HCT116 (cell line): ENCODE data around the gene HTRA3. TPM values are rescaled to one million over a fixed set of nuclear protein-coding genes. Genes with fewer than 3 reads are reported as not detected.

Experiments
- ATAC-seq: fragments of 200-7000 bp; cut with Tn5 transposase; 2 replicates; pipeline ENCODE4 v1.9.1; 2020; ENCODE audit warnings: mild to moderate bottlenecking, moderate library complexity
- BruUV-seq: library from RNA; stranded (reverse); fragments of 400-500 nt; replicated peaks from 2 replicates; lab custom pipeline; 2021; lab: Mats Ljungman, UMichigan
- CTCF ChIA-PET: fragments of 300-600 bp; sonication (Branson Sonifier 250); formaldehyde crosslinking; loops from one replicate; lab custom pipeline; 2021; ENCODE audit warnings: antibody characterized with exemption; lab: Charles Lee
- POLR2A ChIA-PET: fragments of 300-600, 350-600 bp; sonication (Branson Sonifier 250); formaldehyde crosslinking; loops from one replicate; lab custom pipeline; 2021; ENCODE audit warnings: antibody characterized with exemption; lab: Charles Lee
- RAD21 ChIA-PET, 2 experiments: fragments of 300-600 bp; sonication (Branson Sonifier 250); formaldehyde crosslinking; loops; one replicate each; lab custom pipeline; 2023; ENCODE audit warnings: low total read pairs in 2 of 2; ENCODE audit not compliant: uncharacterized antibody in 2 of 2, unreplicated experiment in 2 of 2, low non-redundant PET in 1 of 2; lab: Charles Lee
- DNase-seq: peaks from one replicate; pipeline ENCODE4 v3.0.0-alpha.2; 2010; ENCODE audit warnings: low read depth, low spot score
- H2AFZ ChIP-seq: fragments of 200-600 bp; shearing (Covaris generic), sonication (generic); 2 replicates; pipeline ENCODE4 v1.6.1; 2017; ENCODE audit warnings: low read depth, mixed run types, mixed read lengths, antibody characterized with exemption, low read length; ENCODE audit not compliant: poor library complexity, severe bottlenecking
- H3K27ac ChIP-seq: 2 replicates; pipeline ENCODE4 v1.5.1; 2012; ENCODE audit warnings: low read depth, low read length
- H3K27me3 ChIP-seq: fragments of 200-600 bp; sonication (generic); 2 replicates; pipeline ENCODE4 v1.6.1; 2016; ENCODE audit warnings: mixed run types, low read length, mixed read lengths; ENCODE audit not compliant: insufficient read depth
- H3K36me3 ChIP-seq, 2 experiments: fragments of 200-500 bp in 1 of 2; fragments of 200-600 bp in 1 of 2; sonication (Bioruptor generic) in 1 of 2; sonication (generic) in 1 of 2; 2 replicates each; pipeline versions ENCODE4 v1.5.1 to v1.6.1; 2014 to 2016; ENCODE audit warnings: low read length in 2 of 2, inconsistent platforms in 1 of 2, mixed read lengths in 1 of 2, mixed run types in 1 of 2; ENCODE audit not compliant: insufficient read depth in 2 of 2, control insufficient read depth in 1 of 2
- H3K4me1 ChIP-seq, 2 experiments: fragments of 200-600 bp in 1 of 2; sonication (generic) in 1 of 2; 2 replicates each; pipeline versions ENCODE4 v1.5.1 to v1.6.1; 2012 to 2017; ENCODE audit warnings: low read length in 2 of 2, inconsistent platforms in 1 of 2, mild to moderate bottlenecking in 1 of 2, mixed read lengths in 1 of 2, mixed run types in 1 of 2, moderate library complexity in 1 of 2; ENCODE audit not compliant: insufficient read depth in 2 of 2, control insufficient read depth in 1 of 2
- H3K4me2 ChIP-seq: fragments of 200-600 bp; sonication (generic); 2 replicates; pipeline ENCODE4 v1.6.1; 2017; ENCODE audit warnings: mixed run types, low read length, mixed read lengths
- H3K4me3 ChIP-seq, 2 experiments: fragments of 200-600 bp in 1 of 2; sonication (generic) in 1 of 2; replicated peaks in 1 of 2; 2 replicates each; pipeline ENCODE4 v1.5.1; 2011 to 2016; ENCODE audit warnings: low read length in 2 of 2, control low read depth in 1 of 2, low read depth in 1 of 2, mild to moderate bottlenecking in 1 of 2, mixed read lengths in 1 of 2, mixed run types in 1 of 2
- H3K79me2 ChIP-seq: fragments of 200-600 bp; sonication (generic); 2 replicates; pipeline ENCODE4 v1.6.1; 2017; ENCODE audit warnings: mild to moderate bottlenecking, mixed run types, low read length, moderate library complexity, mixed read lengths; ENCODE audit not compliant: insufficient read depth
- H3K9ac ChIP-seq: fragments of 200-600 bp; sonication (generic); 2 replicates; pipeline ENCODE4 v1.6.1; 2016; ENCODE audit warnings: low read length, mixed read lengths
- H3K9me2 ChIP-seq: fragments of 200-600 bp; sonication (generic), shearing (Covaris generic); 2 replicates; pipeline ENCODE4 v1.6.1; 2017; ENCODE audit warnings: mixed run types, mild to moderate bottlenecking, moderate library complexity; ENCODE audit not compliant: insufficient read depth
- H3K9me3 ChIP-seq, 2 experiments: fragments of 200-500 bp in 1 of 2; fragments of 200-600 bp in 1 of 2; sonication (Bioruptor generic) in 1 of 2; sonication (generic) in 1 of 2; 2 replicates each; pipeline ENCODE4 v1.6.1; 2014 to 2017; ENCODE audit warnings: low read length in 2 of 2, mixed read lengths in 2 of 2, inconsistent platforms in 1 of 2, low read depth in 1 of 2, mild to moderate bottlenecking in 1 of 2, mixed run types in 1 of 2, moderate library complexity in 1 of 2; ENCODE audit not compliant: control insufficient read depth in 1 of 2, insufficient read depth in 1 of 2
- H4K20me1 ChIP-seq: fragments of 200-600 bp; sonication (generic), shearing (Covaris generic); 2 replicates; pipeline ENCODE4 v1.6.1; 2017; ENCODE audit warnings: mixed run types, mild to moderate bottlenecking, moderate library complexity; ENCODE audit not compliant: insufficient read depth
- CBX3 ChIP-seq: IDR thresholded peaks from 2 replicates; pipeline ENCODE4 v1.6.1; 2012; ENCODE audit warnings: low read depth
- CEBPB ChIP-seq: IDR thresholded peaks from 2 replicates; pipeline ENCODE4 v1.6.1; 2012; ENCODE audit warnings: low read depth
- EGR1 ChIP-seq: IDR thresholded peaks from 2 replicates; pipeline ENCODE4 v1.6.1; 2012; ENCODE audit warnings: low read depth
- ELF1 ChIP-seq: IDR thresholded peaks from 2 replicates; pipeline ENCODE4 v1.6.1; 2012; ENCODE audit warnings: low read depth, borderline replicate concordance
- EZH2 ChIP-seq: fragments of 200-600 bp; sonication (generic); IDR thresholded peaks from 2 replicates; pipeline ENCODE4 v1.6.1; 2017; ENCODE audit warnings: antibody characterized with exemption, mixed run types
- EZH2phosphoT487 ChIP-seq: fragments of 200-600 bp; IDR thresholded peaks from 2 replicates; pipeline ENCODE4 v1.6.1; 2018; ENCODE audit warnings: antibody characterized with exemption, borderline replicate concordance
- JUND ChIP-seq: IDR thresholded peaks from 2 replicates; pipeline ENCODE4 v1.6.1; 2012
- POLR2A ChIP-seq: IDR thresholded peaks from 2 replicates; pipeline ENCODE4 v1.7.0; 2011; ENCODE audit warnings: borderline replicate concordance; ENCODE audit not compliant: insufficient read depth, insufficient read length; ENCODE audit errors: extremely low read depth
- POLR2AphosphoS5 ChIP-seq: IDR thresholded peaks from 2 replicates; pipeline ENCODE4 v1.6.1; 2011; ENCODE audit warnings: mild to moderate bottlenecking, low read depth, low read length, moderate library complexity
- RAD21 ChIP-seq: IDR thresholded peaks from 2 replicates; pipeline ENCODE4 v1.6.1; 2012; ENCODE audit warnings: low read depth, mild to moderate bottlenecking
- SIN3A ChIP-seq: IDR thresholded peaks from 2 replicates; pipeline ENCODE4 v1.6.1; 2012; ENCODE audit warnings: low read depth
- TCF7L2 ChIP-seq: IDR thresholded peaks from 2 replicates; pipeline ENCODE4 v1.7.0; 2011; ENCODE audit warnings: borderline replicate concordance, inconsistent platforms; ENCODE audit not compliant: insufficient read depth, insufficient read length; ENCODE audit errors: extremely low read depth
- YY1 ChIP-seq: IDR thresholded peaks from 2 replicates; pipeline ENCODE4 v1.6.1; 2011; ENCODE audit warnings: low read length, low read depth, moderate library complexity, mild to moderate bottlenecking; ENCODE audit not compliant: insufficient replicate concordance; ENCODE audit errors: extremely low read depth
- ZFX ChIP-seq: fragments of 450-650 bp; IDR thresholded peaks from 2 replicates; pipeline ENCODE4 v1.6.1; 2017
- ZNF274 ChIP-seq: fragments of 200-500 bp; sonication (Bioruptor generic); IDR thresholded peaks from 2 replicates; pipeline ENCODE4 v1.6.1; 2014; ENCODE audit warnings: mild to moderate bottlenecking, low read depth, low read length, inconsistent platforms
- intact Hi-C: fragments of 100-400 bp; cut with micrococcal nuclease; formaldehyde crosslinking; loops from 2 replicates; pipeline ENCODE4 v1.10.0; 2022
- total RNA-seq: library from RNA; stranded (reverse); gene quantifications from one replicate; pipeline ENCODE4 v1.2.1, GENCODE V29; 2021; ENCODE audit not compliant: unreplicated experiment
- TF ChIP-seq, protein P1 (sequence below), 3 experiments: fragments of 200-600 bp in 1 of 3; sonication (generic) in 1 of 3; IDR thresholded peaks in 2 of 3; conservative IDR thresholded peaks in 1 of 3; 2 replicates each; pipeline ENCODE4 v1.5.1; 2012 to 2017; ENCODE audit warnings: low read depth in 2 of 3, low read length in 2 of 3, antibody characterized with exemption in 1 of 3, borderline replicate concordance in 1 of 3, control low read depth in 1 of 3, mild to moderate bottlenecking in 1 of 3, mixed read lengths in 1 of 3, mixed run types in 1 of 3, moderate library complexity in 1 of 3; ENCODE audit not compliant: insufficient read depth in 1 of 3
- TF ChIP-seq, protein P2 (sequence below): IDR thresholded peaks from 2 replicates; pipeline ENCODE4 v1.6.1; 2012; ENCODE audit warnings: low read depth
- TF ChIP-seq, protein P3 (sequence below): IDR thresholded peaks from 2 replicates; pipeline ENCODE4 v1.6.1; 2012
- TF ChIP-seq, protein P4 (sequence below): IDR thresholded peaks from 2 replicates; pipeline ENCODE4 v1.6.1; 2012
- TF ChIP-seq, protein P5 (sequence below): IDR thresholded peaks from 2 replicates; pipeline ENCODE4 v1.6.1; 2011; ENCODE audit warnings: mild to moderate bottlenecking, low read length, moderate library complexity; ENCODE audit not compliant: insufficient replicate concordance; ENCODE audit errors: extremely low read depth

HTRA3 gene
- total RNA-seq, 1 experiment from 2014 or later: not detected

DNA sequence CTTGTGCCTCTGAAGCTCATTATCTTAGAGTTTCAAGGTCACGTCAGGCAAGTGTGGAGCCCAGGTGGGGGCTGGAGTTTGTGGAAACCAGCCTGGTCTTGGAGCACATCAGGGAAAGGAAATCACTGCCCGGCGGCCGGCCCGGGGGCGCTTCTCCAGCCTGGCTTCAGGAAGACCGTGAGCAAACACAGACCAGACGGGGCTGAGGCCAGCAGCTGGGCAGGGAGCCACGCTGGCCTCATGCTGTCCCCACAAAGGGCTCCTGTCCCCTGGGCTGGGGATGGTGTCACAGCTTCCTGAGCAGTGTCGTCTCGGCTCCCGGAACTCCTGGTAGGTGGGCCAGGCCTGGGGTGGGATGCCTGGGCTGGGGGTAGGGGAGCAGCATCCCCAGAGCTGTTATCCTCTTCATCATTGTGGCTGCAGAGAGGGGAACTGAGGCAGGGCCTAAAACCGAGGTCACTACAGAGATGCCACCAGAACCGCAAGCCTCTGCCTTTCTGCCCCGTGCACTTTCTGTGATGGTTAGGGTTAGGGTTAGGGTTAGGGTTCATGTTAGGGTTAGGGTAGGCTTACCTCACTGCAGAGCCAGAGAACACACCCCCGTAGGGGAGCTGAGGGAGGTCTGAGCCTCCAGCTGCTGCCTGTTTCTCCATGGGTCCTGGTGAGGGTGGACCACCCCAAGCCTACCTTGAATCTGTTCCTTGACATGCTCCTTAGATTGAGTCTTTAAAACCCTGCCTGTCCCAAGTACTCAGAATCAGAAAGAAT, 77.5 kb downstream of the HTRA3 start:
- H3K4me2 ChIP-seq: no peak overlapping the region
- no peak overlapping the region for H3K27ac ChIP-seq
- no peaks in the 10 kb centered on the region for H3K9me2 ChIP-seq
- DNase-seq: no peak
- H3K36me3 ChIP-seq: no peaks in the 10 kb centered on the region
- H3K4me1 ChIP-seq: no peaks in the 10 kb centered on the region
- TF ChIP-seq EGR1 (no peak), EZH2phosphoT487 (no peak), ZFX (no peak), YY1 (no peak), ELF1 (no peak), ZNF274 (no peak), CEBPB (no peak), TCF7L2 (no peak), POLR2A (no peak), POLR2AphosphoS5 (no peak), RAD21 (no peak), CBX3 (no peak), SIN3A (no peak), JUND (no peak), EZH2 (no peak)
- TF ChIP-seq, protein P1, sequence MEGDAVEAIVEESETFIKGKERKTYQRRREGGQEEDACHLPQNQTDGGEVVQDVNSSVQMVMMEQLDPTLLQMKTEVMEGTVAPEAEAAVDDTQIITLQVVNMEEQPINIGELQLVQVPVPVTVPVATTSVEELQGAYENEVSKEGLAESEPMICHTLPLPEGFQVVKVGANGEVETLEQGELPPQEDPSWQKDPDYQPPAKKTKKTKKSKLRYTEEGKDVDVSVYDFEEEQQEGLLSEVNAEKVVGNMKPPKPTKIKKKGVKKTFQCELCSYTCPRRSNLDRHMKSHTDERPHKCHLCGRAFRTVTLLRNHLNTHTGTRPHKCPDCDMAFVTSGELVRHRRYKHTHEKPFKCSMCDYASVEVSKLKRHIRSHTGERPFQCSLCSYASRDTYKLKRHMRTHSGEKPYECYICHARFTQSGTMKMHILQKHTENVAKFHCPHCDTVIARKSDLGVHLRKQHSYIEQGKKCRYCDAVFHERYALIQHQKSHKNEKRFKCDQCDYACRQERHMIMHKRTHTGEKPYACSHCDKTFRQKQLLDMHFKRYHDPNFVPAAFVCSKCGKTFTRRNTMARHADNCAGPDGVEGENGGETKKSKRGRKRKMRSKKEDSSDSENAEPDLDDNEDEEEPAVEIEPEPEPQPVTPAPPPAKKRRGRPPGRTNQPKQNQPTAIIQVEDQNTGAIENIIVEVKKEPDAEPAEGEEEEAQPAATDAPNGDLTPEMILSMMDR (IDR thresholded peaks at IDR 0.05 in 2 of 3, conservative IDR thresholded peaks at IDR 0.05 in 1 of 3; ENCODE audit: borderline replicate concordance in 1 of 3, insufficient read depth in 1 of 3, low read depth in 2 of 3, low read length in 2 of 3): no peak
- TF ChIP-seq, protein P2, sequence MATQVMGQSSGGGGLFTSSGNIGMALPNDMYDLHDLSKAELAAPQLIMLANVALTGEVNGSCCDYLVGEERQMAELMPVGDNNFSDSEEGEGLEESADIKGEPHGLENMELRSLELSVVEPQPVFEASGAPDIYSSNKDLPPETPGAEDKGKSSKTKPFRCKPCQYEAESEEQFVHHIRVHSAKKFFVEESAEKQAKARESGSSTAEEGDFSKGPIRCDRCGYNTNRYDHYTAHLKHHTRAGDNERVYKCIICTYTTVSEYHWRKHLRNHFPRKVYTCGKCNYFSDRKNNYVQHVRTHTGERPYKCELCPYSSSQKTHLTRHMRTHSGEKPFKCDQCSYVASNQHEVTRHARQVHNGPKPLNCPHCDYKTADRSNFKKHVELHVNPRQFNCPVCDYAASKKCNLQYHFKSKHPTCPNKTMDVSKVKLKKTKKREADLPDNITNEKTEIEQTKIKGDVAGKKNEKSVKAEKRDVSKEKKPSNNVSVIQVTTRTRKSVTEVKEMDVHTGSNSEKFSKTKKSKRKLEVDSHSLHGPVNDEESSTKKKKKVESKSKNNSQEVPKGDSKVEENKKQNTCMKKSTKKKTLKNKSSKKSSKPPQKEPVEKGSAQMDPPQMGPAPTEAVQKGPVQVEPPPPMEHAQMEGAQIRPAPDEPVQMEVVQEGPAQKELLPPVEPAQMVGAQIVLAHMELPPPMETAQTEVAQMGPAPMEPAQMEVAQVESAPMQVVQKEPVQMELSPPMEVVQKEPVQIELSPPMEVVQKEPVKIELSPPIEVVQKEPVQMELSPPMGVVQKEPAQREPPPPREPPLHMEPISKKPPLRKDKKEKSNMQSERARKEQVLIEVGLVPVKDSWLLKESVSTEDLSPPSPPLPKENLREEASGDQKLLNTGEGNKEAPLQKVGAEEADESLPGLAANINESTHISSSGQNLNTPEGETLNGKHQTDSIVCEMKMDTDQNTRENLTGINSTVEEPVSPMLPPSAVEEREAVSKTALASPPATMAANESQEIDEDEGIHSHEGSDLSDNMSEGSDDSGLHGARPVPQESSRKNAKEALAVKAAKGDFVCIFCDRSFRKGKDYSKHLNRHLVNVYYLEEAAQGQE: no peak
- TF ChIP-seq, protein P3, sequence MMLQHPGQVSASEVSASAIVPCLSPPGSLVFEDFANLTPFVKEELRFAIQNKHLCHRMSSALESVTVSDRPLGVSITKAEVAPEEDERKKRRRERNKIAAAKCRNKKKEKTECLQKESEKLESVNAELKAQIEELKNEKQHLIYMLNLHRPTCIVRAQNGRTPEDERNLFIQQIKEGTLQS: no peak
- TF ChIP-seq, protein P4, sequence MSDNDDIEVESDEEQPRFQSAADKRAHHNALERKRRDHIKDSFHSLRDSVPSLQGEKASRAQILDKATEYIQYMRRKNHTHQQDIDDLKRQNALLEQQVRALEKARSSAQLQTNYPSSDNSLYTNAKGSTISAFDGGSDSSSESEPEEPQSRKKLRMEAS: no peak
- TF ChIP-seq, protein P5, sequence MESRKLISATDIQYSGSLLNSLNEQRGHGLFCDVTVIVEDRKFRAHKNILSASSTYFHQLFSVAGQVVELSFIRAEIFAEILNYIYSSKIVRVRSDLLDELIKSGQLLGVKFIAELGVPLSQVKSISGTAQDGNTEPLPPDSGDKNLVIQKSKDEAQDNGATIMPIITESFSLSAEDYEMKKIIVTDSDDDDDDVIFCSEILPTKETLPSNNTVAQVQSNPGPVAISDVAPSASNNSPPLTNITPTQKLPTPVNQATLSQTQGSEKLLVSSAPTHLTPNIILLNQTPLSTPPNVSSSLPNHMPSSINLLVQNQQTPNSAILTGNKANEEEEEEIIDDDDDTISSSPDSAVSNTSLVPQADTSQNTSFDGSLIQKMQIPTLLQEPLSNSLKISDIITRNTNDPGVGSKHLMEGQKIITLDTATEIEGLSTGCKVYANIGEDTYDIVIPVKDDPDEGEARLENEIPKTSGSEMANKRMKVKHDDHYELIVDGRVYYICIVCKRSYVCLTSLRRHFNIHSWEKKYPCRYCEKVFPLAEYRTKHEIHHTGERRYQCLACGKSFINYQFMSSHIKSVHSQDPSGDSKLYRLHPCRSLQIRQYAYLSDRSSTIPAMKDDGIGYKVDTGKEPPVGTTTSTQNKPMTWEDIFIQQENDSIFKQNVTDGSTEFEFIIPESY: no peak
- H3K9me3 ChIP-seq: no peaks in the 10 kb centered on the region
- H3K27me3 ChIP-seq: no peaks in the 10 kb centered on the region
- no TSS peak for BruUV-seq
- no peaks in the 10 kb centered on the region for H3K79me2 ChIP-seq
- intact Hi-C loops: no loop called here
- ChIA-PET CTCF (no interaction called here), POLR2A (no interaction called here), RAD21 (no interaction called here)
- no peak for ATAC-seq
- H2AFZ ChIP-seq: no peak overlapping the region
- no peaks in the 10 kb centered on the region for H4K20me1 ChIP-seq
- no peak overlapping the region for H3K9ac ChIP-seq
- no peak overlapping the region for H3K4me3 ChIP-seq
